Neural progenitor cell (in vitro differentiated cells): ENCODE results near the gene HUS1B.

ENCODE experiments used
- CTCF ChIP-seq: fragments of 200-600 bp; sonication (generic); IDR thresholded peaks from 2 replicates; pipeline ENCODE4 v1.5.1; 2017; ENCODE audit warnings: antibody characterized with exemption, mild to moderate bottlenecking
- EZH2 ChIP-seq: fragments of 200-600 bp; sonication (generic); IDR thresholded peaks from 2 replicates; pipeline ENCODE4 v1.6.1; 2017; ENCODE audit warnings: antibody characterized with exemption, mild to moderate bottlenecking, moderate library complexity
- EZH2phosphoT487 ChIP-seq: fragments of 200-600 bp; sonication (generic); IDR thresholded peaks from 2 replicates; pipeline ENCODE4 v1.6.1; 2017; ENCODE audit warnings: antibody characterized with exemption

- TF ChIP-seq CTCF (no peak), EZH2 (no peak), EZH2phosphoT487 (no peak)
Observed at GRCh38 chr6:609905-610304, 47.0 kb downstream of the HUS1B start.
